PC-9 (cell line): ENCODE results near the gene BCL2L1.

Source experiments
- EZH2 ChIP-seq: fragments of 200-600 bp; sonication (generic); IDR thresholded peaks from 2 replicates; pipeline ENCODE4 v1.8.0; 2017; ENCODE audit warnings: antibody characterized with exemption, low read depth
- TF ChIP-seq, protein P1 (sequence below): fragments of 200-600 bp; sonication (generic); conservative IDR thresholded peaks from 2 replicates; pipeline ENCODE4 v1.6.1; 2017; ENCODE audit warnings: mixed run types, antibody characterized with exemption, mild to moderate bottlenecking, moderate library complexity

DNA sequence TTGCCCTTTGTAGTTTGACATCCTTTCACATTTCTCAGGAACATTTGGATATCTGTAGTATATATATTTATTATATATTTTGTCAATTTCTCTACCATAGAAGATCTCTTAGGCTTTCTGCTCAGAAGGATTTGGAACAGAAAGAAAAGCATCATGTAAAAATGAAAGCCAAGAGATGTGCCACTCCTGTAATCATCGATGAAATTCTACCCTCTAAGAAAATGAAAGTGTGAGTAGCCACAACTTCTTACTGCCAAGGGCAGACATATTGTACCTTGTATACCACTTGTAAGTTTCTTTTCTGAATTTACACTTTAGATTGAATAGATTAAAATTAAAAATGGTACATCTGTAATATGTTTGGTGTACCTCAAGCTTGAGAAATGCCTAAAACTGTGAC, 47.6 kb upstream of the BCL2L1 start:
- TF ChIP-seq, protein P1, sequence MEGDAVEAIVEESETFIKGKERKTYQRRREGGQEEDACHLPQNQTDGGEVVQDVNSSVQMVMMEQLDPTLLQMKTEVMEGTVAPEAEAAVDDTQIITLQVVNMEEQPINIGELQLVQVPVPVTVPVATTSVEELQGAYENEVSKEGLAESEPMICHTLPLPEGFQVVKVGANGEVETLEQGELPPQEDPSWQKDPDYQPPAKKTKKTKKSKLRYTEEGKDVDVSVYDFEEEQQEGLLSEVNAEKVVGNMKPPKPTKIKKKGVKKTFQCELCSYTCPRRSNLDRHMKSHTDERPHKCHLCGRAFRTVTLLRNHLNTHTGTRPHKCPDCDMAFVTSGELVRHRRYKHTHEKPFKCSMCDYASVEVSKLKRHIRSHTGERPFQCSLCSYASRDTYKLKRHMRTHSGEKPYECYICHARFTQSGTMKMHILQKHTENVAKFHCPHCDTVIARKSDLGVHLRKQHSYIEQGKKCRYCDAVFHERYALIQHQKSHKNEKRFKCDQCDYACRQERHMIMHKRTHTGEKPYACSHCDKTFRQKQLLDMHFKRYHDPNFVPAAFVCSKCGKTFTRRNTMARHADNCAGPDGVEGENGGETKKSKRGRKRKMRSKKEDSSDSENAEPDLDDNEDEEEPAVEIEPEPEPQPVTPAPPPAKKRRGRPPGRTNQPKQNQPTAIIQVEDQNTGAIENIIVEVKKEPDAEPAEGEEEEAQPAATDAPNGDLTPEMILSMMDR: no peak
- TF ChIP-seq EZH2: no peak
